SH-SY5Y (cell line): ENCODE measurements around the gene JUP.

ENCODE experiments used
- GATA2 ChIP-seq: IDR thresholded peaks from 2 replicates; pipeline ENCODE4 v1.6.1; 2011; ENCODE audit warnings: mild to moderate bottlenecking, low read depth, low read length
- GATA3 ChIP-seq: IDR thresholded peaks from 2 replicates; pipeline ENCODE4 v1.6.1; 2011; ENCODE audit warnings: low read depth, mild to moderate bottlenecking, low read length, moderate library complexity

GRCh38 chr17:41763327-41763726, 23.2 kb downstream of the JUP start:
- no peak for TF ChIP-seq GATA2
- no peak for TF ChIP-seq GATA3
